ENCODE measurements around the gene CDC25A. TPM values are rescaled to one million over a fixed set of nuclear protein-coding genes. Genes with fewer than 3 reads are reported as not detected.

CDC25A gene
- total RNA-seq, 2 donors from 2014 or later = 2.5 TPM; not detected in 1

GRCh38 chr3:48218537-48218936 is 30.3 kb upstream of the CDC25A start:
- no peaks in the 10 kb centered on the region for H3K36me3 ChIP-seq
- no peak for TF ChIP-seq CTCF (IDR thresholded peaks at IDR 0.05)

GRCh38 chr3:48217449-48217848 is 29.2 kb upstream of the CDC25A start:
- DNase-seq (ENCODE audit: low spot score) = no peak
- peaks cover 19 to 21% of the 10 kb centered on the region in 2 donors for H3K4me1 ChIP-seq (ENCODE audit: control insufficient read depth in 1 of 2, low read depth in 2 of 2)
- ATAC-seq (ENCODE audit: insufficient number of reproducible peaks, low FRiP score, low read depth) = no peak
- TF ChIP-seq CTCF (IDR thresholded peaks at IDR 0.05) = no peak
- H3K4me3 ChIP-seq = no peak overlapping the region
- no peaks in the 10 kb centered on the region for H3K36me3 ChIP-seq
- H3K27ac ChIP-seq = no peak overlapping the region
- H3K27me3 ChIP-seq (replicated peaks; ENCODE audit: insufficient read depth) = no peaks in the 10 kb centered on the region
- no peaks in the 10 kb centered on the region for H3K9me3 ChIP-seq

More at GRCh38 chr3:48218537-48218936, 30.3 kb upstream of the CDC25A start:
- H3K4me3 ChIP-seq = no peak overlapping the region
- DNase-seq (ENCODE audit: low spot score) (no peak), ATAC-seq (ENCODE audit: insufficient number of reproducible peaks, low FRiP score, low read depth) (no peak)
- no peaks in the 10 kb centered on the region for H3K9me3 ChIP-seq
- no peaks in the 10 kb centered on the region for H3K27me3 ChIP-seq (replicated peaks; ENCODE audit: insufficient read depth)
- H3K4me1 ChIP-seq (ENCODE audit: control insufficient read depth in 1 of 2, low read depth in 2 of 2) = peaks cover 19 to 21% of the 10 kb centered on the region in 2 donors
- H3K27ac ChIP-seq = no peak overlapping the region

GRCh38 chr3:48215876-48216275 is 27.7 kb upstream of the CDC25A start:
- peak overlapping the region; percentile 34 to 60 for H3K27ac ChIP-seq
- peaks cover 19 to 21% of the 10 kb centered on the region in 2 donors for H3K4me1 ChIP-seq (ENCODE audit: control insufficient read depth in 1 of 2, low read depth in 2 of 2)

GRCh38 chr3:48215466-48215865 is 27.2 kb upstream of the CDC25A start:
- no peak for TF ChIP-seq CTCF (IDR thresholded peaks at IDR 0.05)
- DNase-seq (ENCODE audit: low spot score) = no peak
- ATAC-seq (ENCODE audit: insufficient number of reproducible peaks, low FRiP score, low read depth) = peak; percentile 78
- Histone ChIP-seq H3K9me3 (no peaks in the 10 kb centered on the region), H3K27me3 (replicated peaks; ENCODE audit: insufficient read depth) (no peaks in the 10 kb centered on the region), H3K4me3 (peak overlapping the region; percentile 42), H3K27ac (peak overlapping the region; percentile 34 to 60), H3K4me1 (ENCODE audit: control insufficient read depth in 1 of 2, low read depth in 2 of 2) (peaks cover 19 to 21% of the 10 kb centered on the region in 2 donors), H3K36me3 (no peaks in the 10 kb centered on the region)

More at GRCh38 chr3:48215876-48216275, 27.7 kb upstream of the CDC25A start:
- no peak for TF ChIP-seq CTCF (IDR thresholded peaks at IDR 0.05)
- ATAC-seq (ENCODE audit: insufficient number of reproducible peaks, low FRiP score, low read depth) (no peak), DNase-seq (ENCODE audit: low spot score) (no peak)
- H3K36me3 ChIP-seq = no peaks in the 10 kb centered on the region
- peak overlapping the region; percentile 42 for H3K4me3 ChIP-seq
- no peaks in the 10 kb centered on the region for H3K27me3 ChIP-seq (replicated peaks; ENCODE audit: insufficient read depth)
- no peaks in the 10 kb centered on the region for H3K9me3 ChIP-seq

GRCh38 chr3:48215019-48215418 is 26.8 kb upstream of the CDC25A start:
- peaks cover 19 to 21% of the 10 kb centered on the region in 2 donors for H3K4me1 ChIP-seq (ENCODE audit: control insufficient read depth in 1 of 2, low read depth in 2 of 2)
- H3K36me3 ChIP-seq = no peaks in the 10 kb centered on the region
- DNase-seq (ENCODE audit: low spot score) = no peak
- peak overlapping the region in 1 of 2 donors; percentile 60 for H3K27ac ChIP-seq
- peak; percentile 47 for ATAC-seq (ENCODE audit: insufficient number of reproducible peaks, low FRiP score, low read depth)
- peak overlapping the region; percentile 42 for H3K4me3 ChIP-seq
- H3K27me3 ChIP-seq (replicated peaks; ENCODE audit: insufficient read depth) = no peaks in the 10 kb centered on the region
- no peak for TF ChIP-seq CTCF (IDR thresholded peaks at IDR 0.05)
- no peaks in the 10 kb centered on the region for H3K9me3 ChIP-seq
